SK-N-SH (cell line): ENCODE results near the gene GALNT11. TPM values are rescaled to one million over a fixed set of nuclear protein-coding genes. Genes with fewer than 3 reads are reported as not detected.

Experiments
- CTCF ChIA-PET: fragments of 300-600, 350-600 bp; formaldehyde crosslinking; extraction: SDS; loops from one replicate; lab custom pipeline; 2021; lab: Yijun Ruan, JAX
- POLR2A ChIA-PET: fragments of 350-600 bp; sonication (Branson Sonifier 250); formaldehyde crosslinking; extraction: SDS; loops from one replicate; lab custom pipeline; 2020; ENCODE audit warnings: antibody characterized with exemption, inconsistent platforms; lab: Yijun Ruan, JAX
- DNase-seq: peaks from one replicate; pipeline ENCODE4 v3.0.0; 2012
- H2AFZ ChIP-seq: fragments of 200-600 bp; sonication (generic); 2 replicates; pipeline ENCODE4 v1.8.1; 2016; ENCODE audit warnings: antibody characterized with exemption, mild to moderate bottlenecking, low read depth
- H3F3A ChIP-seq: fragments of 200-600 bp; sonication (generic); replicated peaks from 2 replicates; pipeline ENCODE3; 2016; ENCODE audit warnings: antibody characterized with exemption, mild to moderate bottlenecking; ENCODE audit not compliant: insufficient read depth
- H3K27ac ChIP-seq, 2 experiments: fragments of 200-500 bp in 1 of 2; fragments of 200-600 bp in 1 of 2; sonication (Bioruptor generic) in 1 of 2; sonication (generic), shearing (Covaris generic) in 1 of 2; 2 replicates each; pipeline versions ENCODE4 v1.5.1 to v1.6.1; 2014 to 2016; ENCODE audit warnings: low read depth in 2 of 2, inconsistent platforms in 1 of 2, low read length in 1 of 2, mild to moderate bottlenecking in 1 of 2, mixed read lengths in 1 of 2
- H3K27me3 ChIP-seq: fragments of 200-600 bp; sonication (generic), shearing (Covaris generic); 2 replicates; pipeline ENCODE4 v1.6.1; 2016; ENCODE audit warnings: mixed run types; ENCODE audit not compliant: insufficient read depth
- H3K36me3 ChIP-seq, 2 experiments: fragments of 200-500 bp in 1 of 2; fragments of 200-600 bp in 1 of 2; sonication (Bioruptor generic) in 1 of 2; sonication (generic) in 1 of 2; replicated peaks in 1 of 2; 2 replicates each; pipeline versions ENCODE3 to v1.5.1; 2014 to 2016; ENCODE audit warnings: low read length in 1 of 2, mild to moderate bottlenecking in 1 of 2; ENCODE audit not compliant: insufficient read depth in 2 of 2, control insufficient read depth in 1 of 2
- H3K4me1 ChIP-seq, 2 experiments: fragments of 200-500 bp in 1 of 2; fragments of 200-600 bp in 1 of 2; sonication (Bioruptor generic) in 1 of 2; sonication (generic), shearing (Covaris generic) in 1 of 2; 2 replicates each; pipeline versions ENCODE4 v1.5.1 to v1.6.1; 2014 to 2016; ENCODE audit warnings: low read depth in 1 of 2, low read length in 1 of 2, mixed run types in 1 of 2; ENCODE audit not compliant: insufficient read depth in 2 of 2, control insufficient read depth in 1 of 2
- H3K4me2 ChIP-seq: fragments of 200-600 bp; sonication (generic), shearing (Covaris generic); 2 replicates; pipeline ENCODE4 v1.6.1; 2017; ENCODE audit warnings: mixed run types
- H3K4me3 ChIP-seq, 2 experiments: fragments of 200-500 bp in 1 of 2; fragments of 200-600 bp in 1 of 2; sonication (Bioruptor generic) in 1 of 2; sonication (generic), shearing (Covaris generic) in 1 of 2; 2 replicates each; pipeline versions ENCODE4 v1.5.1 to v1.8.1; 2014 to 2016; ENCODE audit warnings: low read depth in 2 of 2, inconsistent platforms in 1 of 2, low read length in 1 of 2, mild to moderate bottlenecking in 1 of 2, mixed read lengths in 1 of 2, moderate library complexity in 1 of 2
- H3K79me2 ChIP-seq: fragments of 200-600 bp; sonication (generic); 2 replicates; pipeline ENCODE4 v1.8.1; 2017; ENCODE audit warnings: mild to moderate bottlenecking; ENCODE audit not compliant: insufficient read depth
- H3K9ac ChIP-seq: fragments of 200-600 bp; sonication (generic); 2 replicates; pipeline ENCODE4 v1.6.1; 2017; ENCODE audit warnings: mixed run types
- H3K9me2 ChIP-seq: fragments of 200-600 bp; sonication (generic); 2 replicates; pipeline ENCODE4 v1.6.1; 2017; ENCODE audit warnings: mixed run types
- H3K9me3 ChIP-seq: fragments of 200-600 bp; sonication (generic); 2 replicates; pipeline ENCODE4 v1.6.1; 2017; ENCODE audit warnings: mixed run types, mild to moderate bottlenecking, moderate library complexity
- H4K20me1 ChIP-seq: fragments of 200-600 bp; sonication (generic); 2 replicates; pipeline ENCODE4 v1.6.1; 2017; ENCODE audit warnings: mild to moderate bottlenecking, mixed run types; ENCODE audit not compliant: insufficient read depth
- ELF1 ChIP-seq: IDR thresholded peaks from 2 replicates; pipeline ENCODE4 v1.4.0; 2012
- EP300 ChIP-seq, 2 experiments: IDR thresholded peaks; 2 replicates each; pipeline versions ENCODE4 v1.4.0 to v1.6.1; 2012; ENCODE audit warnings: borderline replicate concordance in 1 of 2, low read depth in 1 of 2, low read length in 1 of 2
- FOXJ3 ChIP-seq: sonication (generic); formaldehyde crosslinking; IDR thresholded peaks from 2 replicates; pipeline ENCODE4 v1.5.1; 2020; ENCODE audit warnings: mild to moderate bottlenecking, missing genetic modification reagents
- JUND ChIP-seq: IDR thresholded peaks from 2 replicates; pipeline ENCODE4 v1.4.0; 2012
- NFIC ChIP-seq: IDR thresholded peaks from 2 replicates; pipeline ENCODE4 v1.4.0; 2012; ENCODE audit warnings: borderline replicate concordance
- POLR2AphosphoS5 ChIP-seq: IDR thresholded peaks from 2 replicates; pipeline ENCODE4 v1.6.1; 2012; ENCODE audit warnings: low read depth, low read length
- RAD21 ChIP-seq: IDR thresholded peaks from 2 replicates; pipeline ENCODE4 v1.6.1; 2012; ENCODE audit warnings: mild to moderate bottlenecking, low read length
- RFX5 ChIP-seq: IDR thresholded peaks from 2 replicates; pipeline ENCODE4 v1.6.1; 2012; ENCODE audit warnings: mild to moderate bottlenecking, improper control_type of control experiment, low read length
- TAF1 ChIP-seq: IDR thresholded peaks from 2 replicates; pipeline ENCODE4 v1.6.1; 2012; ENCODE audit warnings: low read depth, mild to moderate bottlenecking, low read length, moderate library complexity, borderline replicate concordance
- TEAD4 ChIP-seq: IDR thresholded peaks from 2 replicates; pipeline ENCODE4 v1.4.0; 2012; ENCODE audit warnings: mild to moderate bottlenecking, borderline replicate concordance; ENCODE audit not compliant: insufficient read depth
- WGBS: methylation state at CpG from one replicate; pipeline ENCODE4 v1.1.6; 2017; ENCODE audit warnings: low lambda C conversion rate; 5-methylcytosine and 5-hydroxymethylcytosine counted together
- polyA plus RNA-seq, 3 experiments: library from polyadenylated mRNA; depleted of rRNA; stranded (reverse); fragments of >200 nt; gene quantifications; 2 replicates each; pipeline ENCODE4 v1.2.3, GENCODE V29; 2012
- TF ChIP-seq, protein P1 (sequence below): fragments of 150-350 bp; IDR thresholded peaks from 2 replicates; pipeline ENCODE4 v1.6.1; 2017; ENCODE audit warnings: antibody characterized with exemption, low read length, low read depth, borderline replicate concordance
- TF ChIP-seq, protein P2 (sequence below): IDR thresholded peaks from 2 replicates; pipeline ENCODE4 v1.6.1; 2012; ENCODE audit warnings: mild to moderate bottlenecking, low read depth, low read length, moderate library complexity

The GALNT11 gene
- polyA plus RNA-seq, 1 of the 3 experiments (the other 2 are of a cell fraction): 70.0 TPM

DNA sequence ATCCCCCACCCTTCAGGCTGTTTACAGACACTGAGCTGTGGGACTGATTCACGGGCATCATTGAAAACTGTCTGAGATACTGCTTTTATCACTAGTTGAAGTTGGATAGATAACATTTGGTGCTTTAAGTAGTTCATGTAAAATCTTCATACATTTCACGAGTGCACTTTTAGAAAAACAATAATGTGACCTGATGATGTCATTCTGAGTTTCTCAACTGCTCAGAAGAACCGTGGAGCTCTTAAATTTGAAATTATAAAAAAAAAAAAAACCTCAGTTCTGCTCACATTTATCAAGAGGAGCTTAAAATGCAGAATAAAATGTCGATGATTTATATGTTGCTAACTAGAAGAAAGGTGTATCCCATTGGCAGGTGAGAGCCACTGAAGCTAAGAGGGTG is 81.5 kb downstream of the GALNT11 start:
- DNase-seq: no peak
- Histone ChIP-seq H3K4me2 (no peak overlapping the region), H3K36me3 (peaks cover 30 to 72% of the 10 kb centered on the region in 2 experiments), H3K79me2 (no peaks in the 10 kb centered on the region), H3K9me2 (no peaks in the 10 kb centered on the region), H3K4me3 (no peak overlapping the region), H3K4me1 (no peaks in the 10 kb centered on the region; a peak in 1 of 4 replicates), H3K9ac (no peak overlapping the region), H3K27me3 (no peaks in the 10 kb centered on the region), H2AFZ (no peak overlapping the region), H4K20me1 (no peaks in the 10 kb centered on the region), H3K9me3 (no peaks in the 10 kb centered on the region), H3F3A (no peaks in the 10 kb centered on the region), H3K27ac (no peak overlapping the region)
- 87% methylated on average over 4 of the region's 4 CpGs for WGBS
- ChIA-PET POLR2A (no interaction called here), CTCF (interaction anchor here (0.6 to 1.3 kb wide), 5 partner anchors 10 to 32 kb away, joined by 3 read pairs; no protein-coding TSS in a partner anchor)
- TF ChIP-seq ELF1 (no peak), EP300 (IDR thresholded peaks at IDR 0.05; ENCODE audit: borderline replicate concordance in 1 of 2, low read depth in 1 of 2, low read length in 1 of 2) (no peak), JUND (no peak), POLR2AphosphoS5 (no peak), NFIC (no peak), RAD21 (no peak), RFX5 (no peak)
- TF ChIP-seq, protein P1, sequence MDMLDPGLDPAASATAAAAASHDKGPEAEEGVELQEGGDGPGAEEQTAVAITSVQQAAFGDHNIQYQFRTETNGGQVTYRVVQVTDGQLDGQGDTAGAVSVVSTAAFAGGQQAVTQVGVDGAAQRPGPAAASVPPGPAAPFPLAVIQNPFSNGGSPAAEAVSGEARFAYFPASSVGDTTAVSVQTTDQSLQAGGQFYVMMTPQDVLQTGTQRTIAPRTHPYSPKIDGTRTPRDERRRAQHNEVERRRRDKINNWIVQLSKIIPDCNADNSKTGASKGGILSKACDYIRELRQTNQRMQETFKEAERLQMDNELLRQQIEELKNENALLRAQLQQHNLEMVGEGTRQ: no peak
- TF ChIP-seq, protein P2, sequence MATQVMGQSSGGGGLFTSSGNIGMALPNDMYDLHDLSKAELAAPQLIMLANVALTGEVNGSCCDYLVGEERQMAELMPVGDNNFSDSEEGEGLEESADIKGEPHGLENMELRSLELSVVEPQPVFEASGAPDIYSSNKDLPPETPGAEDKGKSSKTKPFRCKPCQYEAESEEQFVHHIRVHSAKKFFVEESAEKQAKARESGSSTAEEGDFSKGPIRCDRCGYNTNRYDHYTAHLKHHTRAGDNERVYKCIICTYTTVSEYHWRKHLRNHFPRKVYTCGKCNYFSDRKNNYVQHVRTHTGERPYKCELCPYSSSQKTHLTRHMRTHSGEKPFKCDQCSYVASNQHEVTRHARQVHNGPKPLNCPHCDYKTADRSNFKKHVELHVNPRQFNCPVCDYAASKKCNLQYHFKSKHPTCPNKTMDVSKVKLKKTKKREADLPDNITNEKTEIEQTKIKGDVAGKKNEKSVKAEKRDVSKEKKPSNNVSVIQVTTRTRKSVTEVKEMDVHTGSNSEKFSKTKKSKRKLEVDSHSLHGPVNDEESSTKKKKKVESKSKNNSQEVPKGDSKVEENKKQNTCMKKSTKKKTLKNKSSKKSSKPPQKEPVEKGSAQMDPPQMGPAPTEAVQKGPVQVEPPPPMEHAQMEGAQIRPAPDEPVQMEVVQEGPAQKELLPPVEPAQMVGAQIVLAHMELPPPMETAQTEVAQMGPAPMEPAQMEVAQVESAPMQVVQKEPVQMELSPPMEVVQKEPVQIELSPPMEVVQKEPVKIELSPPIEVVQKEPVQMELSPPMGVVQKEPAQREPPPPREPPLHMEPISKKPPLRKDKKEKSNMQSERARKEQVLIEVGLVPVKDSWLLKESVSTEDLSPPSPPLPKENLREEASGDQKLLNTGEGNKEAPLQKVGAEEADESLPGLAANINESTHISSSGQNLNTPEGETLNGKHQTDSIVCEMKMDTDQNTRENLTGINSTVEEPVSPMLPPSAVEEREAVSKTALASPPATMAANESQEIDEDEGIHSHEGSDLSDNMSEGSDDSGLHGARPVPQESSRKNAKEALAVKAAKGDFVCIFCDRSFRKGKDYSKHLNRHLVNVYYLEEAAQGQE: no peak

DNA sequence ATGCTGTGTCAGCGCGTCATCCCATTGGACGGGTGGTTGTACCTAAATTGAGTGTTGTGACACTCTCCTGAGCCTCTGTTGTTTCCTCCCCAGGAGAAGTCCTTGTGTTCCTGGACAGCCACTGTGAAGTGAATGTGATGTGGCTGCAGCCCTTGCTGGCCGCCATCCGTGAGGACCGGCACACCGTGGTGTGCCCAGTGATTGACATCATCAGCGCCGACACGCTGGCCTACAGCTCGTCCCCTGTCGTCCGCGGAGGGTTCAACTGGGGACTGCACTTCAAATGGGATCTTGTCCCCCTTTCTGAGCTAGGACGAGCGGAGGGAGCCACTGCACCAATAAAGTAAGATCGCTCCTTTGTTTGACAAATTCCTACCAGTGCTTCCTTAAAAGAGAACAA is 82.5 kb downstream of the GALNT11 start:
- CTCF ChIA-PET: no interaction called here
- no peaks in the 10 kb centered on the region for H3K9me2 ChIP-seq
- no peak for TF ChIP-seq TAF1
- TF ChIP-seq ELF1: no peak
- no peak for TF ChIP-seq EP300 (IDR thresholded peaks at IDR 0.05; ENCODE audit: borderline replicate concordance in 1 of 2, low read depth in 1 of 2, low read length in 1 of 2)
- no peak for TF ChIP-seq TEAD4
- TF ChIP-seq FOXJ3: no peak
- TF ChIP-seq, all 33 proteins: peak for 0
- H4K20me1 ChIP-seq: no peaks in the 10 kb centered on the region
- H3K27me3 ChIP-seq: no peaks in the 10 kb centered on the region
- POLR2A ChIA-PET: no interaction called here
- no peak overlapping the region for H3K27ac ChIP-seq
- H3K79me2 ChIP-seq: no peaks in the 10 kb centered on the region
- H2AFZ ChIP-seq: no peak overlapping the region
- DNase-seq: no peak
- H3K9ac ChIP-seq: no peak overlapping the region
- H3K9me3 ChIP-seq: no peaks in the 10 kb centered on the region
- peaks cover 30 to 73% of the 10 kb centered on the region in 2 experiments for H3K36me3 ChIP-seq
- no peaks in the 10 kb centered on the region; a peak in 1 of 4 replicates for H3K4me1 ChIP-seq
- no peak overlapping the region for H3K4me2 ChIP-seq
- no peaks in the 10 kb centered on the region for H3F3A ChIP-seq
- no peak overlapping the region for H3K4me3 ChIP-seq
- whole genome bisulfite sequencing: 98% methylated on average over 13 of the region's 17 CpGs
